ENCODE data around the gene GIGYF2.

- TF ChIP-seq CTCF (IDR thresholded peaks at IDR 0.05; ENCODE audit: insufficient read depth, low read length) (no peak), GABPA (IDR thresholded peaks at IDR 0.05; ENCODE audit: low read depth) (no peak), POLR2AphosphoS5 (IDR thresholded peaks at IDR 0.05; ENCODE audit: low read depth) (no peak)
Observed at GRCh38 chr2:232869138-232870017, 172.2 kb downstream of the GIGYF2 start.
